LNCAP (cell line): ENCODE measurements around the gene FAM234B.

Experiments
- TF ChIP-seq, protein P1 (sequence below): fragments of 450-650 bp; IDR thresholded peaks from 2 replicates; pipeline ENCODE4 v1.5.1; 2017; ENCODE audit warnings: mild to moderate bottlenecking

The FAM234B gene

DNA sequence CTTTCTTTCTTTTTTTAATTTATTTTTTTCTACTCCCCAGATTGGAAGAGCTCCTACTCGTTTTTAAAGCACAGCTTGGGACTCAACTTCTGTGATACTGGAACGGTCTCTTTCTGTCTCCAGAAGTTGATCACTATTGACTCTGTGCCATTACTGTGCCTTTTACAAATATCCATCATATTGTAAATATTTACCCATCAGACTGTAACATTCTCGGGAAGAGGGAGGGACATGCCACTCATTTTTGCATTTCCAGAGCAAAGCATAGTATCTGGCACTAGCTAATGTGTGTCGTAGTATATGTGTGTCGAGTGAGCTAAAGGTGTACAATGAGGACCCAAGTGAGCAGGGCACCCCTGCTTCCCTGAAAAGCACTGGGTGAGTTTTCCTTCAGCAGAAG, 83.3 kb downstream of the FAM234B start:
- TF ChIP-seq, protein P1, sequence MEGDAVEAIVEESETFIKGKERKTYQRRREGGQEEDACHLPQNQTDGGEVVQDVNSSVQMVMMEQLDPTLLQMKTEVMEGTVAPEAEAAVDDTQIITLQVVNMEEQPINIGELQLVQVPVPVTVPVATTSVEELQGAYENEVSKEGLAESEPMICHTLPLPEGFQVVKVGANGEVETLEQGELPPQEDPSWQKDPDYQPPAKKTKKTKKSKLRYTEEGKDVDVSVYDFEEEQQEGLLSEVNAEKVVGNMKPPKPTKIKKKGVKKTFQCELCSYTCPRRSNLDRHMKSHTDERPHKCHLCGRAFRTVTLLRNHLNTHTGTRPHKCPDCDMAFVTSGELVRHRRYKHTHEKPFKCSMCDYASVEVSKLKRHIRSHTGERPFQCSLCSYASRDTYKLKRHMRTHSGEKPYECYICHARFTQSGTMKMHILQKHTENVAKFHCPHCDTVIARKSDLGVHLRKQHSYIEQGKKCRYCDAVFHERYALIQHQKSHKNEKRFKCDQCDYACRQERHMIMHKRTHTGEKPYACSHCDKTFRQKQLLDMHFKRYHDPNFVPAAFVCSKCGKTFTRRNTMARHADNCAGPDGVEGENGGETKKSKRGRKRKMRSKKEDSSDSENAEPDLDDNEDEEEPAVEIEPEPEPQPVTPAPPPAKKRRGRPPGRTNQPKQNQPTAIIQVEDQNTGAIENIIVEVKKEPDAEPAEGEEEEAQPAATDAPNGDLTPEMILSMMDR, result no peak

DNA sequence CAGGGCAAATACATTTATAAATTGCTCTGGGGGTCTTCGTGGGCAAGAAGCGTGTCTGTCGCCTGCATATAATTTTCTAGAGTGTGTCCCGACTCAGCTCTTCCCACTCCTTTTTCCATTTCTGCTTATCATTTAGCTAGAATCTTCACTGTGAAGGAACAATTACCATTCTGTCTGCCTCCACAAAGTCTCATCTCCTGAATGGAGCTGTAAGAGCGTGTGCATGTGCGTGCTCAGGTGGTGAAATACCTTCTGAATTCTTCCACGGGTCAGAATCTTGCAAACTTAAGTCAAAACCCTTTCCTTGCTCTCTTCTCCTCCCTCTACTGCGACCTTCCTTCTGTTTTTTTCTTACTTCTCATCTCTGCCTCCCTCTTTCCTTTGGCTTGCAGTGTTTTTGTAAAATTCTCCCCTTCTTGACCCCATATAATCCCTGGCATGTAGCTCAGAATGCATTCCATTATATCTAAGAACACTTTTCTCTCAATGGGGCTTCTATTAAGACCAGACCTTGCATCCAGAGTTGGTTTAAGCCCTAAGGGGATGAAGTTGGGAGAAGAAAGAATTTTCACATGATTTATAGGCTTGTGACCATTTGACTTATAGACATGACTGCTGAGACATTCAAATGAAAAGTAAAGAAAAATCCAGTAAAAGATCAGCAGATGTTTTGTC, 84.2 kb downstream of the FAM234B start:
- TF ChIP-seq, protein P1, result no peak

DNA sequence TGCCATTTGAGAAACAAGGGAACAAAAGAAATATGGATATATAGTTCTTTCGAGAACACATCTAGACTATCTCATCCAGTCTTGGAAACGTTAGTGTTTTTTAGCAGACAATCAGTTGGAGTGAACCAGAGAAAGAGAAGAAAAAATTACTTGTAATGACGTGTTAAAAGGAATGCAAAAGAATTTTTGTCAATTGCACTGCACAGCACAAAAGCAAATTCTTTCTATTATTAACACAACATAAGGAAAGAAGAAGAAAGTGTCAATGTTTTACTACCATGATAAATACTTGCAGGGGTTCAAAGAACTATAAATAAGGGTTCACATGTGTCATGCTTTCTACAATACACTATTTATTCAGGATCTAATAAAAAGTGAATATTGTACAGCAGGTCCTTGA, 86.8 kb downstream of the FAM234B start:
- TF ChIP-seq, protein P1, result no peak
